ENCODE measurements around the gene EHD2.

EHD2 gene

GRCh38 chr19:47757617-47758442, 44.6 kb downstream of the EHD2 start:
- H3K4me3 Mint-ChIP-seq = no peak overlapping the region

GRCh38 chr19:47758443-47758804, 45.2 kb downstream of the EHD2 start:
- peaks cover 5% of the 10 kb centered on the region for H3K4me1 Mint-ChIP-seq
- H3K9me3 Mint-ChIP-seq = no peaks in the 10 kb centered on the region
- H3K4me3 Mint-ChIP-seq = no peak overlapping the region
- H3K27ac Mint-ChIP-seq = no peak overlapping the region
- H3K36me3 Mint-ChIP-seq (ENCODE audit: low read depth) = peaks cover 42% of the 10 kb centered on the region
- TF ChIP-seq, protein P1, sequence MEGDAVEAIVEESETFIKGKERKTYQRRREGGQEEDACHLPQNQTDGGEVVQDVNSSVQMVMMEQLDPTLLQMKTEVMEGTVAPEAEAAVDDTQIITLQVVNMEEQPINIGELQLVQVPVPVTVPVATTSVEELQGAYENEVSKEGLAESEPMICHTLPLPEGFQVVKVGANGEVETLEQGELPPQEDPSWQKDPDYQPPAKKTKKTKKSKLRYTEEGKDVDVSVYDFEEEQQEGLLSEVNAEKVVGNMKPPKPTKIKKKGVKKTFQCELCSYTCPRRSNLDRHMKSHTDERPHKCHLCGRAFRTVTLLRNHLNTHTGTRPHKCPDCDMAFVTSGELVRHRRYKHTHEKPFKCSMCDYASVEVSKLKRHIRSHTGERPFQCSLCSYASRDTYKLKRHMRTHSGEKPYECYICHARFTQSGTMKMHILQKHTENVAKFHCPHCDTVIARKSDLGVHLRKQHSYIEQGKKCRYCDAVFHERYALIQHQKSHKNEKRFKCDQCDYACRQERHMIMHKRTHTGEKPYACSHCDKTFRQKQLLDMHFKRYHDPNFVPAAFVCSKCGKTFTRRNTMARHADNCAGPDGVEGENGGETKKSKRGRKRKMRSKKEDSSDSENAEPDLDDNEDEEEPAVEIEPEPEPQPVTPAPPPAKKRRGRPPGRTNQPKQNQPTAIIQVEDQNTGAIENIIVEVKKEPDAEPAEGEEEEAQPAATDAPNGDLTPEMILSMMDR (IDR thresholded peaks at IDR 0.05) = no peak
- no peak for DNase-seq
- H3K27me3 Mint-ChIP-seq (ENCODE audit: low read depth, poor library complexity) = no peaks in the 10 kb centered on the region

More at GRCh38 chr19:47757617-47758442, 44.6 kb downstream of the EHD2 start:
- Mint-ChIP-seq H3K4me1 (peaks cover 4% of the 10 kb centered on the region), H3K27me3 (ENCODE audit: low read depth, poor library complexity) (no peaks in the 10 kb centered on the region), H3K9me3 (no peaks in the 10 kb centered on the region), H3K36me3 (ENCODE audit: low read depth) (peaks cover 48% of the 10 kb centered on the region), H3K27ac (no peak overlapping the region)
- TF ChIP-seq, protein P1 (IDR thresholded peaks at IDR 0.05) = no peak
- no peak for DNase-seq

DNA sequence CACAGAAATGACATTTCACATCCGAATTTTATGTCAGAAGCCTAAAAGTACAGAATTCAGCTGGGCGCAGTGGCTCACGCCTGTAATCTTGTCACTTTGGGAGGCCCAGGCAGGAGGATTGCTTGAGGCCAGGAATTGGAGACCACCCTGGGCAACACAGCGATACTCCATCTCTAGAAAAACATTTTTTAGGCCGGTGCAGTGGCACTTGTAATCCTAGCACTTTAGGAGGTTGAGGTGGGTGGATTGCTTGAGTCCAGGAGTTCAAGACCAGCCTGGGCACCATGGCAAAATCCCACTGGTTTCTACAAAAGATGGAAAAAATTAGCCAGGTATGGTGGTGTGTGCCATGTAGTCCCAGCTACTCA, 47.4 kb downstream of the EHD2 start:
- no peaks in the 10 kb centered on the region for H3K9me3 Mint-ChIP-seq
- H3K4me1 Mint-ChIP-seq = peaks cover 10% of the 10 kb centered on the region
- no peak for DNase-seq
- H3K27me3 Mint-ChIP-seq (ENCODE audit: low read depth, poor library complexity) = no peaks in the 10 kb centered on the region
- H3K36me3 Mint-ChIP-seq (ENCODE audit: low read depth) = peaks cover 34% of the 10 kb centered on the region
- no peak overlapping the region for H3K4me3 Mint-ChIP-seq
- no peak overlapping the region for H3K27ac Mint-ChIP-seq
- TF ChIP-seq, protein P1 (IDR thresholded peaks at IDR 0.05) = no peak

DNA sequence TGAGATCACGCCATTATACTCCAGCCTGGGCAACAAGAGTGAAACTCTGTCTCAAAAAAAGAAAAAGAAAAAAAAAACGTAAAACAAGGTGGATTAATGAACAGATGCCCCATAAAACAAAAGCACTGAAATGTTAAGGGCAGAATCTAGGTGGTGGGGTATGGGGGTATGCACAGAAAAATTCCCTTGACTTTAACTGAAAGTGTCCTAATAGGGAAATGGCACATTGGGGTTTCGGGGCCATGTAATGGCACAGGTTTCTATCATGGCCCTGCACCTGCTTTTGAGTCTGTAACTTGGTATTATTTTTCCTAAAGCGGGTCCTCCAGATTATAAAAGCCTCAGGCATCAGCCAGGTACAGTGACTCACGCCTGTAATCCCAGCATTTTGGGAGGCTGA, 48.3 kb downstream of the EHD2 start:
- Mint-ChIP-seq H3K4me1 (peaks cover 13% of the 10 kb centered on the region), H3K27ac (peak overlapping the region; percentile 68), H3K27me3 (ENCODE audit: low read depth, poor library complexity) (no peaks in the 10 kb centered on the region), H3K36me3 (ENCODE audit: low read depth) (peaks cover 34% of the 10 kb centered on the region), H3K9me3 (no peaks in the 10 kb centered on the region), H3K4me3 (no peak overlapping the region)
- TF ChIP-seq, protein P1 (IDR thresholded peaks at IDR 0.05) = no peak
- no peak for DNase-seq

- H3K36me3 Mint-ChIP-seq (ENCODE audit: low read depth) = peaks cover 28% of the 10 kb centered on the region
- H3K9me3 Mint-ChIP-seq = no peaks in the 10 kb centered on the region
- H3K27ac Mint-ChIP-seq = no peak overlapping the region
- no peak for DNase-seq
- H3K27me3 Mint-ChIP-seq (ENCODE audit: low read depth, poor library complexity) = peaks cover 5% of the 10 kb centered on the region
- H3K4me1 Mint-ChIP-seq = peaks cover 13% of the 10 kb centered on the region
- TF ChIP-seq, protein P1 (IDR thresholded peaks at IDR 0.05) = no peak
- H3K4me3 Mint-ChIP-seq = no peak overlapping the region
Measured at GRCh38 chr19:47762151-47762550, 48.9 kb downstream of the EHD2 start.
